Superior temporal gyrus (tissue), 1 donor: ENCODE measurements around the gene SELENOO.
A peak's percentile ranks its signal among the peaks of the same experiment; 100 is the strongest.
"Not testable (repeated sequence)": the region's sequence is repeated elsewhere in the genome, so short reads cannot be mapped to it uniquely, and the experiment has no call there.

Experiments used
- DNase-seq: peaks from one replicate; pipeline ENCODE4 v3.0.0-alpha.2; 2016; ENCODE audit errors: extremely low spot score

Gene SELENOO

GRCh38 chr22:50201191-50202129 is 649 bp downstream of the SELENOO start:
- DNase-seq, result no peak

- DNase-seq, result no peak
These were observed 1.4 kb downstream of the SELENOO start for GRCh38 chr22:50202130-50202666.

- DNase-seq, result no peak
These were observed 2.5 kb downstream of the SELENOO start for GRCh38 chr22:50203288-50203687.

GRCh38 chr22:50204571-50204970 is 3.8 kb downstream of the SELENOO start:
- no peak for DNase-seq

GRCh38 chr22:50204998-50205397 is 4.2 kb downstream of the SELENOO start:
- not testable (repeated sequence) for DNase-seq

GRCh38 chr22:50205781-50206569 is 5.2 kb downstream of the SELENOO start:
- DNase-seq, result no peak

GRCh38 chr22:50206599-50206998 is 5.8 kb downstream of the SELENOO start:
- DNase-seq, result no peak

- no peak for DNase-seq
These were observed 6.8 kb downstream of the SELENOO start for GRCh38 chr22:50207383-50208140.

GRCh38 chr22:50208430-50208938 is 7.7 kb downstream of the SELENOO start:
- DNase-seq, result no peak

GRCh38 chr22:50208939-50209892 is 8.4 kb downstream of the SELENOO start:
- no peak for DNase-seq

GRCh38 chr22:50209893-50210292 is 9.1 kb downstream of the SELENOO start:
- DNase-seq, result peak; percentile 86

- no peak for DNase-seq
These were observed 9.7 kb downstream of the SELENOO start for GRCh38 chr22:50210378-50211139.

- no peak for DNase-seq
These were observed 10.3 kb downstream of the SELENOO start for GRCh38 chr22:50211147-50211546.

- DNase-seq, result no peak
These were observed 12.5 kb downstream of the SELENOO start for GRCh38 chr22:50213263-50213662.

GRCh38 chr22:50215297-50216054 is 14.7 kb downstream of the SELENOO start:
- no peak for DNase-seq

- no peak for DNase-seq
These were observed 15.4 kb downstream of the SELENOO start for GRCh38 chr22:50216055-50216683.

GRCh38 chr22:50216684-50217520 is 16.1 kb downstream of the SELENOO start:
- DNase-seq, result no peak
